ENCODE measurements around the gene AFAP1. TPM values are rescaled to one million over a fixed set of nuclear protein-coding genes. Genes with fewer than 3 reads are reported as not detected.

Gene AFAP1
- total RNA-seq, 1 donor from 2014 or later, result 30.8 TPM

- peak; percentile 91 for DNase-seq (ENCODE audit: low read depth)
These were observed 133.1 kb downstream of the AFAP1 start for GRCh38 chr4:7806338-7807090.

- peak; percentile 55 for DNase-seq (ENCODE audit: low read depth)
These were observed 133.9 kb downstream of the AFAP1 start for GRCh38 chr4:7805533-7806337.

- no peak for DNase-seq (ENCODE audit: low read depth)
These were observed 134.8 kb downstream of the AFAP1 start for GRCh38 chr4:7804756-7805385.

GRCh38 chr4:7803992-7804755 is 135.5 kb downstream of the AFAP1 start:
- DNase-seq (ENCODE audit: low read depth), result peak; percentile 85

GRCh38 chr4:7803371-7803770 is 136.3 kb downstream of the AFAP1 start:
- DNase-seq (ENCODE audit: low read depth), result no peak

- DNase-seq (ENCODE audit: low read depth), result peak; percentile 81
These were observed 137.5 kb downstream of the AFAP1 start for GRCh38 chr4:7802093-7802726.

GRCh38 chr4:7801641-7802040 is 138.0 kb downstream of the AFAP1 start:
- DNase-seq (ENCODE audit: low read depth), result no peak

- no peak for DNase-seq (ENCODE audit: low read depth)
These were observed 138.7 kb downstream of the AFAP1 start for GRCh38 chr4:7801001-7801400.

- DNase-seq (ENCODE audit: low read depth), result no peak
These were observed 139.3 kb downstream of the AFAP1 start for GRCh38 chr4:7800410-7800809.

- no peak for DNase-seq (ENCODE audit: low read depth)
These were observed 139.9 kb downstream of the AFAP1 start for GRCh38 chr4:7799736-7800135.

GRCh38 chr4:7799306-7799705 is 140.4 kb downstream of the AFAP1 start:
- no peak for DNase-seq (ENCODE audit: low read depth)

- no peak for DNase-seq (ENCODE audit: low read depth)
These were observed 141.3 kb downstream of the AFAP1 start for GRCh38 chr4:7798178-7798995.

- DNase-seq (ENCODE audit: low read depth), result no peak
These were observed 142.3 kb downstream of the AFAP1 start for GRCh38 chr4:7797330-7797729.

- no peak for DNase-seq (ENCODE audit: low read depth)
These were observed 143.7 kb downstream of the AFAP1 start for GRCh38 chr4:7795983-7796382.

- no peak for DNase-seq (ENCODE audit: low read depth)
These were observed 146.5 kb downstream of the AFAP1 start for GRCh38 chr4:7793186-7793585.

GRCh38 chr4:7792616-7793015 is 147.0 kb downstream of the AFAP1 start:
- DNase-seq (ENCODE audit: low read depth), result no peak

GRCh38 chr4:7790999-7791398 is 148.7 kb downstream of the AFAP1 start:
- no peak for DNase-seq (ENCODE audit: low read depth)

GRCh38 chr4:7790023-7790422 is 149.6 kb downstream of the AFAP1 start:
- no peak for DNase-seq (ENCODE audit: low read depth)

- DNase-seq (ENCODE audit: low read depth), result no peak
These were observed 150.8 kb downstream of the AFAP1 start for GRCh38 chr4:7788694-7789425.

All from myocyte (in vitro differentiated cells).